H1 (cell line): ENCODE measurements around the gene ATP5F1E. TPM values are rescaled to one million over a fixed set of nuclear protein-coding genes. Genes with fewer than 3 reads are reported as not detected.

Source experiments
- CTCF ChIA-PET: fragments of 300-600 bp; sonication (Branson Sonifier 250); formaldehyde crosslinking; loops from one replicate; lab custom pipeline; 2021; ENCODE audit not compliant: partially characterized antibody; lab: Charles Lee
- POLR2A ChIA-PET: fragments of 300-600 bp; sonication (Branson Sonifier 250); formaldehyde crosslinking; loops from one replicate; lab custom pipeline; 2021; ENCODE audit warnings: inconsistent platforms; ENCODE audit not compliant: partially characterized antibody; lab: Charles Lee
- DNase-seq, 2 experiments: peaks; one replicate each; pipeline versions ENCODE4 v3.0.0 to v3.0.0-alpha.2; 2010 to 2022; ENCODE audit warnings: low spot score in 2 of 2, low read depth in 1 of 2, mixed read lengths in 1 of 2
- FAIRE-seq: peaks from 2 replicates; lab custom pipeline; 2011; peaks lifted over from hg19 to GRCh38; lab: Jason Lieb, UNC
- H2AFZ ChIP-seq: 2 replicates; pipeline ENCODE4 v1.8.1; 2012; ENCODE audit warnings: low read length, inconsistent platforms
- H2AK5ac ChIP-seq: 2 replicates; pipeline ENCODE4 v1.6.1; 2013; ENCODE audit warnings: low read depth, low read length
- H2BK120ac ChIP-seq: replicated peaks from 2 replicates; pipeline ENCODE3; 2013; ENCODE audit warnings: low read depth, low read length, inconsistent platforms
- H2BK12ac ChIP-seq: 2 replicates; pipeline ENCODE4 v1.6.1; 2013; ENCODE audit warnings: low read depth, low read length
- H2BK15ac ChIP-seq: 2 replicates; pipeline ENCODE4 v1.6.1; 2013; ENCODE audit warnings: low read length
- H2BK20ac ChIP-seq: 2 replicates; pipeline ENCODE4 v1.6.1; 2013; ENCODE audit warnings: low read length
- H2BK5ac ChIP-seq: 2 replicates; pipeline ENCODE4 v1.6.1; 2013; ENCODE audit warnings: low read depth, low read length
- H3K14ac ChIP-seq: 2 replicates; pipeline ENCODE4 v1.6.1; 2013; ENCODE audit warnings: inconsistent platforms; ENCODE audit not compliant: insufficient read length
- H3K18ac ChIP-seq: 2 replicates; pipeline ENCODE4 v1.6.1; 2013; ENCODE audit warnings: low read length; ENCODE audit errors: extremely low read depth
- H3K23ac ChIP-seq: 2 replicates; pipeline ENCODE4 v1.6.1; 2013; ENCODE audit warnings: inconsistent platforms; ENCODE audit not compliant: insufficient read length
- H3K23me2 ChIP-seq: 2 replicates; pipeline ENCODE4 v1.6.1; 2013; ENCODE audit warnings: low read depth, low read length
- H3K27ac ChIP-seq: 2 replicates; pipeline ENCODE4 v1.6.1; 2011; ENCODE audit warnings: low read depth, low read length, inconsistent platforms
- H3K27me3 ChIP-seq, 4 experiments: replicated peaks in 1 of 4; 1 replicate in 1 of 4; 2 replicates in 3 of 4; pipeline versions ENCODE4 v1.6.1 to v1.8.1; 2011 to 2013; ENCODE audit warnings: low read length in 3 of 4, mild to moderate bottlenecking in 3 of 4, inconsistent platforms in 2 of 4, mixed read lengths in 2 of 4, moderate library complexity in 1 of 4; ENCODE audit not compliant: control insufficient read depth in 3 of 4, insufficient read depth in 3 of 4; ENCODE audit errors: extremely low read depth in 1 of 4
- H3K36me3 ChIP-seq, 4 experiments: 2 replicates each; pipeline versions ENCODE4 v1.6.1 to v1.8.1; 2011 to 2013; ENCODE audit warnings: mild to moderate bottlenecking in 4 of 4, low read length in 3 of 4, moderate library complexity in 2 of 4, control low read depth in 1 of 4, inconsistent platforms in 1 of 4; ENCODE audit not compliant: insufficient read depth in 4 of 4, control insufficient read depth in 2 of 4
- H3K4ac ChIP-seq: replicated peaks from 2 replicates; pipeline ENCODE3; 2013; ENCODE audit warnings: low read length, low read depth, mixed read lengths, inconsistent platforms; ENCODE audit not compliant: insufficient read length
- H3K4me1 ChIP-seq, 4 experiments: replicated peaks in 1 of 4; 1 replicate in 1 of 4; 2 replicates in 3 of 4; pipeline versions ENCODE4 v1.6.1 to v1.8.1; 2011 to 2013; ENCODE audit warnings: low read length in 3 of 4, inconsistent platforms in 2 of 4, mixed read lengths in 1 of 4; ENCODE audit not compliant: insufficient read depth in 4 of 4, control insufficient read depth in 3 of 4
- H3K4me2 ChIP-seq, 2 experiments: 2 replicates each; pipeline versions ENCODE4 v1.6.1 to v1.8.1; 2011 to 2013; ENCODE audit warnings: low read depth in 2 of 2, low read length in 2 of 2, control low read depth in 1 of 2, inconsistent platforms in 1 of 2, mild to moderate bottlenecking in 1 of 2; ENCODE audit not compliant: insufficient read depth in 1 of 2
- H3K4me3 ChIP-seq, 4 experiments: fragments of 200-600, 300-600 bp in 1 of 4; sonication (generic), shearing (Covaris generic), sonication (Bioruptor Twin) in 1 of 4; 2 replicates each; pipeline versions ENCODE4 v1.5.1 to v1.8.1; 2011 to 2016; ENCODE audit warnings: low read length in 4 of 4, low read depth in 3 of 4, control low read depth in 2 of 4, inconsistent platforms in 2 of 4, mild to moderate bottlenecking in 2 of 4, mixed read lengths in 1 of 4, moderate library complexity in 1 of 4; ENCODE audit not compliant: insufficient read depth in 2 of 4; ENCODE audit errors: extremely low read depth in 1 of 4
- H3K56ac ChIP-seq: replicated peaks from 2 replicates; pipeline ENCODE3; 2013; ENCODE audit warnings: low read depth, mild to moderate bottlenecking, mixed read lengths, low read length, inconsistent platforms; ENCODE audit not compliant: insufficient read length
- H3K79me1 ChIP-seq: 2 replicates; pipeline ENCODE4 v1.6.1; 2013; ENCODE audit warnings: low read depth, low read length, control low read depth
- H3K79me2 ChIP-seq, 2 experiments: 2 replicates each; pipeline versions ENCODE4 v1.6.1 to v1.8.1; 2012 to 2013; ENCODE audit warnings: low read length in 2 of 2, mild to moderate bottlenecking in 2 of 2, inconsistent platforms in 1 of 2; ENCODE audit not compliant: insufficient read depth in 2 of 2, control insufficient read depth in 1 of 2
- H3K9ac ChIP-seq, 4 experiments: replicated peaks in 1 of 4; 1 replicate in 1 of 4; 2 replicates in 3 of 4; pipeline versions ENCODE4 v1.6.1 to v1.8.1; 2011 to 2013; ENCODE audit warnings: low read depth in 3 of 4, low read length in 3 of 4, control low read depth in 2 of 4, mild to moderate bottlenecking in 2 of 4, moderate library complexity in 2 of 4, inconsistent platforms in 1 of 4; ENCODE audit errors: extremely low read depth in 1 of 4
- H3K9me3 ChIP-seq, 2 experiments: 2 replicates each; pipeline versions ENCODE4 v1.6.1 to v1.8.1; 2012 to 2013; ENCODE audit warnings: mild to moderate bottlenecking in 2 of 2, moderate library complexity in 2 of 2, control low read depth in 1 of 2, inconsistent platforms in 1 of 2, low read depth in 1 of 2, low read length in 1 of 2, mixed read lengths in 1 of 2; ENCODE audit not compliant: insufficient read depth in 2 of 2
- H4K20me1 ChIP-seq, 2 experiments: replicated peaks in 1 of 2; 2 replicates each; pipeline versions ENCODE3 to v1.8.1; 2011 to 2013; ENCODE audit warnings: inconsistent platforms in 2 of 2, low read length in 2 of 2, mild to moderate bottlenecking in 1 of 2; ENCODE audit not compliant: insufficient read depth in 2 of 2, control insufficient read depth in 1 of 2
- H4K5ac ChIP-seq: 2 replicates; pipeline ENCODE4 v1.6.1; 2013; ENCODE audit warnings: low read length, low read depth, mixed read lengths, inconsistent platforms; ENCODE audit not compliant: insufficient read length
- H4K8ac ChIP-seq: 2 replicates; pipeline ENCODE4 v1.8.0; 2013; ENCODE audit warnings: mild to moderate bottlenecking, moderate library complexity, low read length, inconsistent platforms; ENCODE audit not compliant: insufficient read depth; ENCODE audit errors: extremely low read depth
- H4K91ac ChIP-seq: replicated peaks from 2 replicates; pipeline ENCODE3; 2013; ENCODE audit warnings: low read length, mixed read lengths, inconsistent platforms; ENCODE audit not compliant: insufficient read length
- BCL11A ChIP-seq, 2 experiments: IDR thresholded peaks; one replicate each; pipeline ENCODE4 v1.6.1; 2011; ENCODE audit warnings: low read depth in 2 of 2, low read length in 2 of 2, mild to moderate bottlenecking in 2 of 2
- CBX5 ChIP-seq: fragments of 300-800, 300-1000 bp; sonication (generic); IDR thresholded peaks from 2 replicates; pipeline ENCODE4 v1.7.1; 2016; ENCODE audit warnings: antibody characterized with exemption, low read length, low read depth
- EGR1 ChIP-seq: IDR thresholded peaks from 2 replicates; pipeline ENCODE4 v1.6.1; 2011; ENCODE audit warnings: low read depth, low read length, borderline replicate concordance
- EP300 ChIP-seq, 2 experiments: IDR thresholded peaks; 1 replicate in 1 of 2; 2 replicates in 1 of 2; pipeline ENCODE4 v1.6.1; 2011 to 2012; ENCODE audit warnings: low read depth in 2 of 2, low read length in 2 of 2, mild to moderate bottlenecking in 2 of 2, borderline replicate concordance in 1 of 2, inconsistent platforms in 1 of 2, moderate library complexity in 1 of 2
- HDAC2 ChIP-seq, 2 experiments: fragments of 300-600 bp in 1 of 2; sonication (generic) in 1 of 2; IDR thresholded peaks; 2 replicates each; pipeline ENCODE4 v1.6.1; 2011 to 2012; ENCODE audit warnings: low read depth in 2 of 2, low read length in 2 of 2, mild to moderate bottlenecking in 2 of 2, moderate library complexity in 2 of 2, borderline replicate concordance in 1 of 2, inconsistent platforms in 1 of 2
- JUND ChIP-seq: IDR thresholded peaks from 2 replicates; pipeline ENCODE4 v1.6.1; 2011; ENCODE audit warnings: mild to moderate bottlenecking, improper control_type of control experiment, low read length
- KDM5A ChIP-seq: fragments of 200-600 bp; IDR thresholded peaks from 2 replicates; pipeline ENCODE4 v1.7.1; 2012; ENCODE audit warnings: mild to moderate bottlenecking, low read length, inconsistent platforms, mixed read lengths
- POLR2A ChIP-seq, 2 experiments: IDR thresholded peaks; 1 replicate in 1 of 2; 2 replicates in 1 of 2; pipeline ENCODE4 v1.6.1; 2011; ENCODE audit warnings: low read depth in 2 of 2, low read length in 2 of 2, mild to moderate bottlenecking in 2 of 2; ENCODE audit errors: control extremely low read depth in 1 of 2
- TAF7 ChIP-seq: optimal IDR thresholded peaks from 2 replicates; pipeline ENCODE3; 2011; ENCODE audit warnings: low read depth, mild to moderate bottlenecking, inconsistent platforms, low read length, moderate library complexity, borderline replicate concordance
- TCF12 ChIP-seq: IDR thresholded peaks from 2 replicates; pipeline ENCODE4 v1.6.1; 2011; ENCODE audit warnings: low read depth, mild to moderate bottlenecking, low read length
- WGBS, 2 experiments: shearing (Covaris generic) in 1 of 2; methylation state at CpG; one replicate each; pipeline versions ENCODE4 v1.1.6 to v1.1.7; 2013 to 2015; ENCODE audit warnings: low lambda C conversion rate in 2 of 2, mixed read lengths in 2 of 2, inconsistent platforms in 1 of 2, low coverage in 1 of 2, missing lambda C conversion rate in 1 of 2; ENCODE audit not compliant: insufficient replicate concordance in 2 of 2, insufficient coverage in 1 of 2, insufficient read length in 1 of 2; ENCODE audit errors: extremely low coverage in 1 of 2, missing lambda C conversion rate in 1 of 2; 5-methylcytosine and 5-hydroxymethylcytosine counted together
- polyA plus RNA-seq, 7 experiments: library from polyadenylated mRNA; depleted of rRNA in 3 of 7; stranded (reverse) in 5 of 7; unstranded in 2 of 7; fragments of >200 nt in 5 of 7; fragments of 200-250 nt in 2 of 7; gene quantifications; 1 replicate in 5 of 7; 2 replicates in 1 of 7; 4 replicates in 1 of 7; pipeline versions ENCODE4 v1.2.1 to v1.2.3, GENCODE V29; 2011 to 2013; ENCODE audit warnings: missing spikeins in 2 of 7, mixed read lengths in 2 of 7
- total RNA-seq: library from RNA; stranded (reverse); fragmentation: NEBNext Ultra II Directional; extraction: Animal tissue kit (Norgen Biotek cat#: 25700); gene quantifications from 2 replicates; pipeline ENCODE4 v1.2.1, GENCODE V29; 2021
- TF ChIP-seq, protein P1 (sequence below): IDR thresholded peaks from 2 replicates; pipeline ENCODE4 v1.6.1; 2012; ENCODE audit warnings: inconsistent platforms

The ATP5F1E gene
- total and polyA plus RNA-seq, 2 of the 8 experiments (the other 6 are each of a cell fraction or from before 2014, with no cell fraction given), result 15.7 to 47.8 TPM

DNA sequence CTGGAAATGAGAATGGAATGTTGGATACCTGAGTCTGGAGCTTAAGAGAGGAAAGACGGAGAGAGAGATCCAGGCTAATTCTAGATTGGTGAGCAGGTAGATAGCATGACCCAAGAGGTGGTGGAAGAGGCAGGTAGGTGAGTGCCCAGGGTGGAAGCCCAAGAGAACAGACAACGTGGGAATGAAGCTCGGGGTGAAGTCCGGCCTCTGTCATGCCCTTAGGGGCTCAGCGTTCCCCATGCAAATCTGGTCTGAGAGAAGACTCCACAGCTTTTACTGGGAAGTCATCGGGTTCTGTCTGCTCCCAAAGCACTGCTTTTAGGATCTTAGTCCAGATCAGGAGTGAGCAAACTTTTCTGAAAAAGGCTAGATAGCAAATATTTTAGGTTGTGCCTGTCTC, 47.4 kb downstream of the ATP5F1E start:
- H2AK5ac ChIP-seq, result no peak overlapping the region
- H2BK20ac ChIP-seq, result no peak overlapping the region
- no peak overlapping the region for H2AFZ ChIP-seq
- FAIRE-seq (no peak), DNase-seq (no peak)
- no peak overlapping the region for H3K23ac ChIP-seq
- H3K4ac ChIP-seq, result no peak overlapping the region
- ChIA-PET CTCF (interaction anchor here (0.8 to 1.2 kb wide), 2 partner anchors 12 to 103 kb away, joined by 3 read pairs; no protein-coding TSS in a partner anchor), POLR2A (interaction anchor here (0.9 to 2.6 kb wide), 6 partner anchors 9 to 428 kb away, joined by 3 to 7 read pairs (median 4); no protein-coding TSS in a partner anchor)
- H2BK12ac ChIP-seq, result no peak overlapping the region
- H4K20me1 ChIP-seq, result peaks cover 4 to 14% of the 10 kb centered on the region in 2 experiments
- WGBS, 2 experiments, result 85% methylated on average over 6 of the region's 6 CpGs; no CpG with 5 or more reads in 1 of the 2 experiments
- H4K5ac ChIP-seq, result no peak overlapping the region
- H2BK5ac ChIP-seq, result no peak overlapping the region
- no peaks in the 10 kb centered on the region; the same call in 1 of the 2 replicates for H3K23me2 ChIP-seq
- no peaks in the 10 kb centered on the region for H3K9me3 ChIP-seq
- no peak overlapping the region for H2BK15ac ChIP-seq
- no peak overlapping the region for H3K56ac ChIP-seq
- TF ChIP-seq KDM5A, result no peak
- TF ChIP-seq TAF7, result no peak
- no peak for TF ChIP-seq EP300 (IDR thresholded peaks at IDR 0.05; ENCODE audit: borderline replicate concordance in 1 of 2, low read depth in 2 of 2, low read length in 2 of 2)
- TF ChIP-seq, protein P1, sequence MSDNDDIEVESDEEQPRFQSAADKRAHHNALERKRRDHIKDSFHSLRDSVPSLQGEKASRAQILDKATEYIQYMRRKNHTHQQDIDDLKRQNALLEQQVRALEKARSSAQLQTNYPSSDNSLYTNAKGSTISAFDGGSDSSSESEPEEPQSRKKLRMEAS, result no peak
- no peak for TF ChIP-seq POLR2A (IDR thresholded peaks at IDR 0.05; ENCODE audit: control extremely low read depth in 1 of 2, low read depth in 2 of 2, low read length in 2 of 2)
- no peak for TF ChIP-seq JUND
- TF ChIP-seq TCF12, result no peak
- TF ChIP-seq EGR1, result no peak
- no peak for TF ChIP-seq BCL11A (IDR thresholded peaks at IDR 0.05; ENCODE audit: low read depth in 2 of 2, low read length in 2 of 2)
- TF ChIP-seq CBX5, result no peak
- TF ChIP-seq HDAC2 (IDR thresholded peaks at IDR 0.05; ENCODE audit: borderline replicate concordance in 1 of 2, low read depth in 2 of 2, low read length in 2 of 2), result no peak
- H3K4me2 ChIP-seq, result no peak overlapping the region
- H3K79me2 ChIP-seq, result peaks cover 4 to 43% of the 10 kb centered on the region in 2 experiments
- no peak overlapping the region for H3K4me3 ChIP-seq
- H2BK120ac ChIP-seq, result no peak overlapping the region
- no peaks in the 10 kb centered on the region for H3K27me3 ChIP-seq
- H4K91ac ChIP-seq, result no peak overlapping the region
- H3K79me1 ChIP-seq, result peaks cover 18% of the 10 kb centered on the region
- H3K36me3 ChIP-seq, result peaks cover 22 to 33% (median 26%) of the 10 kb centered on the region in 4 experiments
- H3K4me1 ChIP-seq, result no peaks in the 10 kb centered on the region
- no peak overlapping the region for H3K27ac ChIP-seq
- no peak overlapping the region for H3K18ac ChIP-seq
- no peak overlapping the region; a peak in 1 of 7 replicates for H3K9ac ChIP-seq
- H4K8ac ChIP-seq, result no peak overlapping the region
- H3K14ac ChIP-seq, result no peak overlapping the region
